Liver (tissue), 9 donors: ENCODE results near the gene ZRSR2. TPM values are rescaled to one million over a fixed set of nuclear protein-coding genes. Genes with fewer than 3 reads are reported as not detected.

Experiments used
- DNase-seq: peaks from one replicate; pipeline ENCODE4 v3.0.0-alpha.2; 2017; ENCODE audit warnings: low spot score
- H3K27ac ChIP-seq, 2 donors: one replicate each; pipeline ENCODE4 v1.7.0; 2013; ENCODE audit warnings: inconsistent platforms in 2 of 2, low read length in 2 of 2, control low read depth in 1 of 2, low read depth in 1 of 2, mild to moderate bottlenecking in 1 of 2
- H3K27me3 ChIP-seq, 4 donors: one replicate each; pipeline versions ENCODE4 v1.6.1 to v1.7.0; 2013; ENCODE audit warnings: low read length in 3 of 4, inconsistent platforms in 1 of 4, mild to moderate bottlenecking in 1 of 4, moderate library complexity in 1 of 4; ENCODE audit not compliant: control insufficient read depth in 4 of 4, insufficient read depth in 4 of 4
- H3K36me3 ChIP-seq, 4 donors: one replicate each; pipeline versions ENCODE4 v1.6.1 to v1.7.0; 2013; ENCODE audit warnings: low read length in 3 of 4, mild to moderate bottlenecking in 3 of 4, low read depth in 1 of 4, moderate library complexity in 1 of 4; ENCODE audit not compliant: control insufficient read depth in 4 of 4, insufficient read depth in 3 of 4
- H3K4me1 ChIP-seq, 4 donors: one replicate each; pipeline versions ENCODE4 v1.6.1 to v1.7.0; 2013; ENCODE audit warnings: low read length in 3 of 4, mild to moderate bottlenecking in 3 of 4, moderate library complexity in 1 of 4; ENCODE audit not compliant: control insufficient read depth in 4 of 4, insufficient read depth in 4 of 4
- H3K4me3 ChIP-seq, 3 donors: one replicate each; pipeline versions ENCODE4 v1.6.1 to v1.7.0; 2013; ENCODE audit warnings: low read length in 3 of 3, control low read depth in 1 of 3, low read depth in 1 of 3, mild to moderate bottlenecking in 1 of 3
- H3K9ac ChIP-seq, 2 donors: one replicate each; pipeline ENCODE4 v1.7.0; 2013; ENCODE audit warnings: low read length in 2 of 2, mild to moderate bottlenecking in 2 of 2, moderate library complexity in 2 of 2, control low read depth in 1 of 2, low read depth in 1 of 2
- H3K9me3 ChIP-seq, 4 donors: one replicate each; pipeline versions ENCODE4 v1.6.1 to v1.7.0; 2013; ENCODE audit warnings: low read length in 3 of 4; ENCODE audit not compliant: control insufficient read depth in 4 of 4
- EGR1 ChIP-seq, 2 donors: IDR thresholded peaks; 2 replicates each; pipeline ENCODE4 v1.6.1; 2016 to 2018; ENCODE audit warnings: antibody characterized with exemption in 2 of 2, low read depth in 2 of 2
- FOXA1 ChIP-seq: IDR thresholded peaks from 2 replicates; pipeline ENCODE4 v1.6.1; 2016; ENCODE audit warnings: antibody characterized with exemption
- FOXA2 ChIP-seq: IDR thresholded peaks from 2 replicates; pipeline ENCODE4 v1.6.1; 2016; ENCODE audit warnings: antibody characterized with exemption
- GABPA ChIP-seq, 2 donors: IDR thresholded peaks in 1 of 2; conservative IDR thresholded peaks in 1 of 2; 2 replicates each; pipeline ENCODE4 v1.6.1; 2016; ENCODE audit warnings: antibody characterized with exemption in 2 of 2, mild to moderate bottlenecking in 1 of 2, moderate library complexity in 1 of 2
- HNF4A ChIP-seq, 2 donors: conservative IDR thresholded peaks; 2 replicates each; pipeline ENCODE4 v1.6.1; 2016; ENCODE audit warnings: antibody characterized with exemption in 2 of 2, mild to moderate bottlenecking in 2 of 2
- HNF4G ChIP-seq: IDR thresholded peaks from 2 replicates; pipeline ENCODE4 v1.6.1; 2016; ENCODE audit warnings: antibody characterized with exemption
- JUND ChIP-seq, 2 donors: IDR thresholded peaks; 2 replicates each; pipeline ENCODE4 v1.6.1; 2016; ENCODE audit warnings: antibody characterized with exemption in 2 of 2
- NR2F2 ChIP-seq: IDR thresholded peaks from 2 replicates; pipeline ENCODE4 v1.6.1; 2016; ENCODE audit warnings: antibody characterized with exemption
- RAD21 ChIP-seq, 2 donors: IDR thresholded peaks; 2 replicates each; pipeline ENCODE4 v1.6.1; 2016; ENCODE audit warnings: antibody characterized with exemption in 2 of 2, mild to moderate bottlenecking in 2 of 2
- RXRA ChIP-seq, 2 donors: IDR thresholded peaks; 2 replicates each; pipeline ENCODE4 v1.6.1; 2017 to 2018; ENCODE audit warnings: antibody characterized with exemption in 2 of 2, mild to moderate bottlenecking in 1 of 2
- SP1 ChIP-seq: IDR thresholded peaks from 2 replicates; pipeline ENCODE4 v1.6.1; 2018; ENCODE audit warnings: antibody characterized with exemption, mild to moderate bottlenecking
- TAF1 ChIP-seq: conservative IDR thresholded peaks from 2 replicates; pipeline ENCODE4 v1.6.1; 2016; ENCODE audit warnings: antibody characterized with exemption, mild to moderate bottlenecking
- YY1 ChIP-seq: IDR thresholded peaks from 2 replicates; pipeline ENCODE4 v1.6.1; 2016; ENCODE audit warnings: antibody characterized with exemption, mild to moderate bottlenecking
- WGBS: extraction: QIAGEN DNeasy Blood & Tissue Kit; methylation state at CpG from one replicate; pipeline ENCODE4 v1.1.7; 2013; 5-methylcytosine and 5-hydroxymethylcytosine counted together
- polyA plus RNA-seq, 2 donors: library from polyadenylated mRNA; stranded (reverse) in 1 of 2; unstranded in 1 of 2; fragments of 200-250 nt in 1 of 2; fragments of >200 nt in 1 of 2; fragmentation: Nextera tagmentation in 1 of 2; extraction: Ambion mirVana in 1 of 2; gene quantifications; one replicate each; pipeline versions ENCODE4 v1.2.1 to v1.2.3, GENCODE V29; 2013 to 2015
- total RNA-seq, 2 donors: library from RNA; depleted of rRNA; stranded (reverse); fragments of >200 nt; gene quantifications; one replicate each; pipeline ENCODE4 v1.2.3, GENCODE V29; 2014
- TF ChIP-seq, protein P1 (sequence below): IDR thresholded peaks from 2 replicates; pipeline ENCODE4 v1.6.1; 2016; ENCODE audit warnings: antibody characterized with exemption
- TF ChIP-seq, protein P2 (sequence below): fragments of 150-350 bp; IDR thresholded peaks from 2 replicates; pipeline ENCODE4 v1.5.1; 2017; ENCODE audit warnings: improper control_type of control experiment, low read depth, low read length; ENCODE audit not compliant: missing input control
- TF ChIP-seq, protein P3 (sequence below): IDR thresholded peaks from 2 replicates; pipeline ENCODE4 v1.6.1; 2016; ENCODE audit warnings: antibody characterized with exemption
- TF ChIP-seq, protein P4 (sequence below): IDR thresholded peaks from 2 replicates; pipeline ENCODE4 v1.6.1; 2016; ENCODE audit warnings: antibody characterized with exemption, mild to moderate bottlenecking
- TF ChIP-seq, protein P5 (sequence below): IDR thresholded peaks from 2 replicates; pipeline ENCODE4 v1.6.1; 2016; ENCODE audit warnings: antibody characterized with exemption
- donor health status: healthy.
- donor health status: healthy.
- donor health status: healthy.
- donor health status: healthy.
- donor health status: healthy.

The ZRSR2 gene, protein sequence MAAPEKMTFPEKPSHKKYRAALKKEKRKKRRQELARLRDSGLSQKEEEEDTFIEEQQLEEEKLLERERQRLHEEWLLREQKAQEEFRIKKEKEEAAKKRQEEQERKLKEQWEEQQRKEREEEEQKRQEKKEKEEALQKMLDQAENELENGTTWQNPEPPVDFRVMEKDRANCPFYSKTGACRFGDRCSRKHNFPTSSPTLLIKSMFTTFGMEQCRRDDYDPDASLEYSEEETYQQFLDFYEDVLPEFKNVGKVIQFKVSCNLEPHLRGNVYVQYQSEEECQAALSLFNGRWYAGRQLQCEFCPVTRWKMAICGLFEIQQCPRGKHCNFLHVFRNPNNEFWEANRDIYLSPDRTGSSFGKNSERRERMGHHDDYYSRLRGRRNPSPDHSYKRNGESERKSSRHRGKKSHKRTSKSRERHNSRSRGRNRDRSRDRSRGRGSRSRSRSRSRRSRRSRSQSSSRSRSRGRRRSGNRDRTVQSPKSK
- total RNA-seq, result 1 to 10 TPM; 1.4 to 2.8 TPM
- polyA plus RNA-seq, result 1 to 10 TPM; 3.1 to 7.0 TPM

DNA sequence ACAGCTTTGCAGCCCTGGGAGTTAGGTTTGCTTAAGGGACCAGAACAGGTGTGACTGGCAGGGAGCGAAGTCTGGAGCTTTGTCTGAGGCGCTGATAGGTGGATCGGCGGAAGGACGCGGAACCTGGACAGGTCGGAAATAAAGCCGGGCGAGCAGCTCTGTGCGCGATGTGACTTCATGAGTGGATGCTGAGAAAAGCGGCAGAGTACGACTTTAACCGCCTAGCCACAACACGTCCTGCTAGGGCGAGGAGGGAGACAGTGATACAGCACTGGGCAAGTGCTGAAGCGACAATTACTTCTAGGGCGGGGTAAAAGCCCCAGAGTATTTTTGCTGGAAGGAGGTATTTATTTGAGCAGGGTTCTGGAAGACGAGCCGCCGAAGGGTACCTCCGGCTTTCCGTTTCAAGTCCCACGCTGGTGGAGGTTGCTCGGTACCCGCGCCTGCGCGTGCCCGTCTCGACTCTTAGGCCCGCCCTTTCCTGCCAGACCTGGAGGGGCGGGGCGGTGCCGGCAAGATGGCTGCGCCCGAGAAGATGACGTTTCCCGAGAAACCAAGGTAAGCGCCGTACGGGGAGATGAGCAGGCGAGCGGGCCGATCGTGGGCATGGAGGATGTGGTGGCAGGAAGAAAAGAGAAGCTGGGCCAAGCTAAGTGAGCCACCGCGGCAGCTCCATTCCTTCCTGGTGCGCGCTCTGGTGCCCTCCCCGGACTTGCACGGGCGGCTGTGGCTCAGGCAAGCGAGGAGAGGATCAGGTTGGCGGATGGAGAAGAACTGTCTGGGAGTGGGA, at the start of gene ZRSR2:
Gene ZRSR2 (plus strand): TSS at position 506 of the 790 bp plus-strand sequence. CDS start 12 bp downstream, at position 518.
- peak within 1 kb of the TSS; percentile 65 to 99 (median 81) for H3K4me3 ChIP-seq
- peak; percentile 74 for DNase-seq
- under 1% methylated on average over 55 of the region's 55 CpGs for WGBS

More for the DNA sequence above, at the start of gene ZRSR2:
- peak within 1 kb of the TSS; percentile 20 to 37 for H3K9ac ChIP-seq
- peak within 1 kb of the TSS; percentile 72 to 86 for H3K27ac ChIP-seq
- peaks cover 0 to 13% (median 11%) of the 10 kb centered on the region in 4 donors for H3K4me1 ChIP-seq
- no peaks in the 10 kb centered on the region for H3K9me3 ChIP-seq
- H3K36me3 ChIP-seq, result no peaks in the 10 kb centered on the region
- TF ChIP-seq, protein P1, sequence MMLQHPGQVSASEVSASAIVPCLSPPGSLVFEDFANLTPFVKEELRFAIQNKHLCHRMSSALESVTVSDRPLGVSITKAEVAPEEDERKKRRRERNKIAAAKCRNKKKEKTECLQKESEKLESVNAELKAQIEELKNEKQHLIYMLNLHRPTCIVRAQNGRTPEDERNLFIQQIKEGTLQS, result no peak
- TF ChIP-seq SP1 (no peak), HNF4G (no peak), FOXA2 (no peak), FOXA1 (no peak), RAD21 (IDR thresholded peaks at IDR 0.05) (no peak), GABPA (IDR thresholded peaks at IDR 0.05 in 1 of 2, conservative IDR thresholded peaks at IDR 0.05 in 1 of 2) (peak in 1 of 2 donors; percentile 57), EGR1 (IDR thresholded peaks at IDR 0.05; ENCODE audit: low read depth in 2 of 2) (no peak), YY1 (peak; percentile 97), NR2F2 (no peak), RXRA (IDR thresholded peaks at IDR 0.05) (peak in 1 of 2 donors; percentile 4), TAF1 (no peak), JUND (IDR thresholded peaks at IDR 0.05) (no peak), HNF4A (conservative IDR thresholded peaks at IDR 0.05) (peak in 1 of 2 donors; percentile 25)
- TF ChIP-seq, protein P2, sequence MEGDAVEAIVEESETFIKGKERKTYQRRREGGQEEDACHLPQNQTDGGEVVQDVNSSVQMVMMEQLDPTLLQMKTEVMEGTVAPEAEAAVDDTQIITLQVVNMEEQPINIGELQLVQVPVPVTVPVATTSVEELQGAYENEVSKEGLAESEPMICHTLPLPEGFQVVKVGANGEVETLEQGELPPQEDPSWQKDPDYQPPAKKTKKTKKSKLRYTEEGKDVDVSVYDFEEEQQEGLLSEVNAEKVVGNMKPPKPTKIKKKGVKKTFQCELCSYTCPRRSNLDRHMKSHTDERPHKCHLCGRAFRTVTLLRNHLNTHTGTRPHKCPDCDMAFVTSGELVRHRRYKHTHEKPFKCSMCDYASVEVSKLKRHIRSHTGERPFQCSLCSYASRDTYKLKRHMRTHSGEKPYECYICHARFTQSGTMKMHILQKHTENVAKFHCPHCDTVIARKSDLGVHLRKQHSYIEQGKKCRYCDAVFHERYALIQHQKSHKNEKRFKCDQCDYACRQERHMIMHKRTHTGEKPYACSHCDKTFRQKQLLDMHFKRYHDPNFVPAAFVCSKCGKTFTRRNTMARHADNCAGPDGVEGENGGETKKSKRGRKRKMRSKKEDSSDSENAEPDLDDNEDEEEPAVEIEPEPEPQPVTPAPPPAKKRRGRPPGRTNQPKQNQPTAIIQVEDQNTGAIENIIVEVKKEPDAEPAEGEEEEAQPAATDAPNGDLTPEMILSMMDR, result no peak
- TF ChIP-seq, protein P3, sequence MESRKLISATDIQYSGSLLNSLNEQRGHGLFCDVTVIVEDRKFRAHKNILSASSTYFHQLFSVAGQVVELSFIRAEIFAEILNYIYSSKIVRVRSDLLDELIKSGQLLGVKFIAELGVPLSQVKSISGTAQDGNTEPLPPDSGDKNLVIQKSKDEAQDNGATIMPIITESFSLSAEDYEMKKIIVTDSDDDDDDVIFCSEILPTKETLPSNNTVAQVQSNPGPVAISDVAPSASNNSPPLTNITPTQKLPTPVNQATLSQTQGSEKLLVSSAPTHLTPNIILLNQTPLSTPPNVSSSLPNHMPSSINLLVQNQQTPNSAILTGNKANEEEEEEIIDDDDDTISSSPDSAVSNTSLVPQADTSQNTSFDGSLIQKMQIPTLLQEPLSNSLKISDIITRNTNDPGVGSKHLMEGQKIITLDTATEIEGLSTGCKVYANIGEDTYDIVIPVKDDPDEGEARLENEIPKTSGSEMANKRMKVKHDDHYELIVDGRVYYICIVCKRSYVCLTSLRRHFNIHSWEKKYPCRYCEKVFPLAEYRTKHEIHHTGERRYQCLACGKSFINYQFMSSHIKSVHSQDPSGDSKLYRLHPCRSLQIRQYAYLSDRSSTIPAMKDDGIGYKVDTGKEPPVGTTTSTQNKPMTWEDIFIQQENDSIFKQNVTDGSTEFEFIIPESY, result no peak
- TF ChIP-seq, protein P4, sequence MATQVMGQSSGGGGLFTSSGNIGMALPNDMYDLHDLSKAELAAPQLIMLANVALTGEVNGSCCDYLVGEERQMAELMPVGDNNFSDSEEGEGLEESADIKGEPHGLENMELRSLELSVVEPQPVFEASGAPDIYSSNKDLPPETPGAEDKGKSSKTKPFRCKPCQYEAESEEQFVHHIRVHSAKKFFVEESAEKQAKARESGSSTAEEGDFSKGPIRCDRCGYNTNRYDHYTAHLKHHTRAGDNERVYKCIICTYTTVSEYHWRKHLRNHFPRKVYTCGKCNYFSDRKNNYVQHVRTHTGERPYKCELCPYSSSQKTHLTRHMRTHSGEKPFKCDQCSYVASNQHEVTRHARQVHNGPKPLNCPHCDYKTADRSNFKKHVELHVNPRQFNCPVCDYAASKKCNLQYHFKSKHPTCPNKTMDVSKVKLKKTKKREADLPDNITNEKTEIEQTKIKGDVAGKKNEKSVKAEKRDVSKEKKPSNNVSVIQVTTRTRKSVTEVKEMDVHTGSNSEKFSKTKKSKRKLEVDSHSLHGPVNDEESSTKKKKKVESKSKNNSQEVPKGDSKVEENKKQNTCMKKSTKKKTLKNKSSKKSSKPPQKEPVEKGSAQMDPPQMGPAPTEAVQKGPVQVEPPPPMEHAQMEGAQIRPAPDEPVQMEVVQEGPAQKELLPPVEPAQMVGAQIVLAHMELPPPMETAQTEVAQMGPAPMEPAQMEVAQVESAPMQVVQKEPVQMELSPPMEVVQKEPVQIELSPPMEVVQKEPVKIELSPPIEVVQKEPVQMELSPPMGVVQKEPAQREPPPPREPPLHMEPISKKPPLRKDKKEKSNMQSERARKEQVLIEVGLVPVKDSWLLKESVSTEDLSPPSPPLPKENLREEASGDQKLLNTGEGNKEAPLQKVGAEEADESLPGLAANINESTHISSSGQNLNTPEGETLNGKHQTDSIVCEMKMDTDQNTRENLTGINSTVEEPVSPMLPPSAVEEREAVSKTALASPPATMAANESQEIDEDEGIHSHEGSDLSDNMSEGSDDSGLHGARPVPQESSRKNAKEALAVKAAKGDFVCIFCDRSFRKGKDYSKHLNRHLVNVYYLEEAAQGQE, result no peak
- TF ChIP-seq, protein P5, sequence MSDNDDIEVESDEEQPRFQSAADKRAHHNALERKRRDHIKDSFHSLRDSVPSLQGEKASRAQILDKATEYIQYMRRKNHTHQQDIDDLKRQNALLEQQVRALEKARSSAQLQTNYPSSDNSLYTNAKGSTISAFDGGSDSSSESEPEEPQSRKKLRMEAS, result no peak
- no peaks in the 10 kb centered on the region for H3K27me3 ChIP-seq
